Tibial nerve (tissue), 4 donors: ENCODE measurements around the gene GIMAP8.

Experiments
- EP300 ChIP-seq, 2 donors: sonication (generic); formaldehyde crosslinking; IDR thresholded peaks; one replicate each; pipeline ENCODE4 v1.6.1; 2017; ENCODE audit warnings: antibody characterized with exemption in 2 of 2, mild to moderate bottlenecking in 1 of 2
- POLR2A ChIP-seq, 2 donors: fragments of 450-650 bp; IDR thresholded peaks; one replicate each; pipeline ENCODE4 v1.6.1; 2017; ENCODE audit warnings: antibody characterized with exemption in 2 of 2, mild to moderate bottlenecking in 2 of 2, moderate library complexity in 2 of 2
- TF ChIP-seq, protein P1 (sequence below), 5 experiments: fragments of 200-600 bp in 3 of 5; fragments of 450-650 bp in 2 of 5; sonication (generic) in 3 of 5; IDR thresholded peaks; one replicate each; pipeline ENCODE4 v1.5.1; 2016 to 2019; ENCODE audit warnings: antibody characterized with exemption in 5 of 5, mild to moderate bottlenecking in 3 of 5, moderate library complexity in 2 of 5

DNA sequence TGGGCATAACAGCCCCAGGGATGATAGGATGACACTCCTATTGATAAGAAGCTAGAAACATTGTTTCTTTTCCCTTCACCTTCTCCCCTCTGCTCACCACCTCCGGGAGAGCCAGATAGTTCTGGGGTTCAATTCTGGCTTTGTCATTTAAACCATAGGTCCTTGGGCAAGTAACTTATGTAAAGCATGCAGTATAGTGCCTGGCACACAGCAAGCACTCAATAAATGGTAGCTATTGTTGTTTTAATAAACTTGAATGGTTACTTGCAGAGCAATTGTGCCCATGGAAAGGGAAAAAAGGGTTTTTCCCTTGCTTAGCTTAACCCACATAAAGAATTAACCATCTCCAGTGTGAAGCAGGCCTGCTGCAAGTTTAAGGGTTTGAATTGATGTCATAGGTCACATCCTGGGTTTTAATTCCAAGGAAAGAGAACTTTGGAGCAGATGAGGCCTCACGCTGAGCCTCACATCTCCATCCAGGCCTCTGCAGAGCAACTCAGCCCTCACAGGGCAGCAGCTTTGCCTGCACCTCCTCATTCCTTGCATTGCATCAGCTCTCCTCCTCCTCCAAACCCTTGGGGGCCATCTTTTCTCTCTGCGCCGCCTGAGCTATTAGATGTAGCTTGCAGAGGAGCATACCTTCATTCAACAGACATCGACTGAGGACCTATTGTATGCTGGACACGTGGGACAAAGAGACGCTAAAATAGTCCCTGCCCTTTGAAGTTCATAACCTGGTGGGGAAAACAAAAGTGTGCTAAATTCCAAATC lies 48.4 kb upstream of the GIMAP8 start:
- TF ChIP-seq EP300 (IDR thresholded peaks at IDR 0.05) (no peak), POLR2A (IDR thresholded peaks at IDR 0.05) (no peak)
- TF ChIP-seq, protein P1, sequence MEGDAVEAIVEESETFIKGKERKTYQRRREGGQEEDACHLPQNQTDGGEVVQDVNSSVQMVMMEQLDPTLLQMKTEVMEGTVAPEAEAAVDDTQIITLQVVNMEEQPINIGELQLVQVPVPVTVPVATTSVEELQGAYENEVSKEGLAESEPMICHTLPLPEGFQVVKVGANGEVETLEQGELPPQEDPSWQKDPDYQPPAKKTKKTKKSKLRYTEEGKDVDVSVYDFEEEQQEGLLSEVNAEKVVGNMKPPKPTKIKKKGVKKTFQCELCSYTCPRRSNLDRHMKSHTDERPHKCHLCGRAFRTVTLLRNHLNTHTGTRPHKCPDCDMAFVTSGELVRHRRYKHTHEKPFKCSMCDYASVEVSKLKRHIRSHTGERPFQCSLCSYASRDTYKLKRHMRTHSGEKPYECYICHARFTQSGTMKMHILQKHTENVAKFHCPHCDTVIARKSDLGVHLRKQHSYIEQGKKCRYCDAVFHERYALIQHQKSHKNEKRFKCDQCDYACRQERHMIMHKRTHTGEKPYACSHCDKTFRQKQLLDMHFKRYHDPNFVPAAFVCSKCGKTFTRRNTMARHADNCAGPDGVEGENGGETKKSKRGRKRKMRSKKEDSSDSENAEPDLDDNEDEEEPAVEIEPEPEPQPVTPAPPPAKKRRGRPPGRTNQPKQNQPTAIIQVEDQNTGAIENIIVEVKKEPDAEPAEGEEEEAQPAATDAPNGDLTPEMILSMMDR (IDR thresholded peaks at IDR 0.05): no peak
